ENCODE results near the gene CHAC1. TPM values are rescaled to one million over a fixed set of nuclear protein-coding genes. Genes with fewer than 3 reads are reported as not detected.

CHAC1 gene
- polyA plus RNA-seq, 2 of the 4 experiments (the other 2 are of a cell fraction): 4.9 to 22.2 TPM

DNA sequence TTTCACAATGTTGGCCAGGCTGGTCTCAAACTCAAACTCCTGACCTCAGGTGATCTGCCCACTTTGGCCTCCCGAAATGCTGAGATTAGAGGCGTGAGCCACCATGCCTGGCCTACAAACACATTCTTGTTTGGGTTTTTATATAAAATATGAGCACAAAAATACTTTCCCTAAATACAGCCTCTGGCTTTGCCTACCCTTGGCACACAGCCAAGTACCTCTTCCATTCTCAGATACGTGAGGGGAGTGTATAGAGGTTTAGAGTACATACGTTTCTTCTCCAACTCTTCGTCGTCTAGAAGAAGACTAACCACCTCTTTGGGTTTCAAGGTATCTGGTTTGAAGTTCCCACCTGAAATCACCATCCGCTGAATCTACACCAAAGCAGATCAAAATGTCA, 33.5 kb downstream of the CHAC1 start:
- ATAC-seq: no peak
- CTCF ChIA-PET: interaction anchor here (1.4 kb wide), 1 partner anchor 12 kb away, joined by 3 read pairs; no protein-coding TSS in a partner anchor

DNA sequence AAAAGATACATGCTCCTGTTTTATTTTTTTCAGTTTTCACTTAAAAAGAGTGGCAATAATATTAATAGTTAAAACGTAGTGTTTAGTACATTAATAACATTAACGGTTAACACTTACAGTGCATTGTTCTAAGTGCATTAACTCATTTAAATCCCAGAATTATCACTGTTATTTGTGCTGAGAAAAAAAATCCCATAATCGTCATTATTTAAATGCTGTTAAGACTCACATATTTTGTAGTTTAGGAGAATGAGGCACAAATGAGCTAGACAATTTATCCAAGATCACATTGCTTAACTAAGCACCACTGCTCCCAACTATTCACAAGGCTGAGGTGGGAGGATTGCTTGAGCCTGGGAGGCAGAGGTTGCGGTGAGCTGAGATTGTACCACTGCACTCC, 34.9 kb downstream of the CHAC1 start:
- 89% methylated on average over 4 of the region's 4 CpGs for WGBS (ENCODE audit: missing lambda C conversion rate)
- CTCF ChIA-PET: interaction anchor here (1.7 kb wide), 1 partner anchor 84 kb away, joined by 5 read pairs; no protein-coding TSS in a partner anchor
- no peak overlapping the region for H3K4me3 ChIP-seq
- H3K4me2 ChIP-seq: no peak overlapping the region
- H3K9me3 ChIP-seq: no peaks in the 10 kb centered on the region
- H3K4me1 ChIP-seq: no peaks in the 10 kb centered on the region
- no peak for DNase-seq (ENCODE audit: low read depth in 1 of 2, low spot score in 1 of 2)
- no peak for TF ChIP-seq ZFP36 (IDR thresholded peaks at IDR 0.05; ENCODE audit: borderline replicate concordance, partially characterized antibody)
- TF ChIP-seq MAFK (IDR thresholded peaks at IDR 0.05; ENCODE audit: partially characterized antibody): peak; percentile 52
- H3K27ac ChIP-seq: no peak overlapping the region
- POLR2A ChIA-PET: no interaction called here
- no peak for FAIRE-seq
- ATAC-seq: no peak

More for the DNA sequence above, 33.5 kb downstream of the CHAC1 start:
- DNase-seq (ENCODE audit: low read depth in 1 of 2, low spot score in 1 of 2): no peak
- Histone ChIP-seq H3K4me2 (no peak overlapping the region), H3K27ac (no peak overlapping the region), H3K4me3 (no peak overlapping the region), H3K4me1 (no peaks in the 10 kb centered on the region), H3K9me3 (no peaks in the 10 kb centered on the region)
- FAIRE-seq: no peak
- POLR2A ChIA-PET: no interaction called here
- 97% methylated on average over 7 of the region's 7 CpGs for WGBS (ENCODE audit: missing lambda C conversion rate)
- TF ChIP-seq JUN (IDR thresholded peaks at IDR 0.05) (no peak), RCOR1 (IDR thresholded peaks at IDR 0.05; ENCODE audit: low read depth, low read length) (no peak), TP53 (CRISPR knock-in tag; IDR thresholded peaks at IDR 0.05) (no peak), CBX2 (IDR thresholded peaks at IDR 0.05; ENCODE audit: borderline replicate concordance, low read depth) (no peak)
- TF ChIP-seq, protein P1, sequence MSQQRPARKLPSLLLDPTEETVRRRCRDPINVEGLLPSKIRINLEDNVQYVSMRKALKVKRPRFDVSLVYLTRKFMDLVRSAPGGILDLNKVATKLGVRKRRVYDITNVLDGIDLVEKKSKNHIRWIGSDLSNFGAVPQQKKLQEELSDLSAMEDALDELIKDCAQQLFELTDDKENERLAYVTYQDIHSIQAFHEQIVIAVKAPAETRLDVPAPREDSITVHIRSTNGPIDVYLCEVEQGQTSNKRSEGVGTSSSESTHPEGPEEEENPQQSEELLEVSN (IDR thresholded peaks at IDR 0.05; ENCODE audit: borderline replicate concordance, low read depth): no peak
- TF ChIP-seq, protein P2, sequence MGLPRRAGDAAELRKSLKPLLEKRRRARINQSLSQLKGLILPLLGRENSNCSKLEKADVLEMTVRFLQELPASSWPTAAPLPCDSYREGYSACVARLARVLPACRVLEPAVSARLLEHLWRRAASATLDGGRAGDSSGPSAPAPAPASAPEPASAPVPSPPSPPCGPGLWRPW (IDR thresholded peaks at IDR 0.05): no peak

DNA sequence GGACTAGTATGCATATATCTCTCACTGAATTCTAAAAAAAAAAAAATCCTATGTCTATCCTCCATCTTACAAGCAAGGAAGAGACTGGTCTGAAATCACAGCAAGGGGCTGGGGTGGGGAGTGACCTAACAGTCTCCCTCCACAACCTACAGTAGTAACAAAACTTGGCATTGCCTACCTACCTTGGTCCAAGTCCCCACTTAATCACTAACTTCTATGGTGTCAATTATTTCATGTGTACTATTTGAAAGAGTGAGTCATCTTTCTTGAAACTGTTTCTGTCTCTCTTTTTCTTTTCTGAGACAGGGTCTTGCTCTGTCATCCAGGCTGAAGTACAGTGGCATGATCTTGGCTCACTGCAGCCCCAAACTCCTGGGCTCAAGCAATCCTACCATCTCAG, 36.8 kb downstream of the CHAC1 start:
- TF ChIP-seq HOXB13 (CRISPR knock-in tag; IDR thresholded peaks at IDR 0.05; ENCODE audit: low read depth) (no peak), ZNF302 (CRISPR knock-in tag; IDR thresholded peaks at IDR 0.05) (no peak), KDM1A (IDR thresholded peaks at IDR 0.05; ENCODE audit: low read depth) (no peak), JUN (IDR thresholded peaks at IDR 0.05) (no peak), ZFP36 (IDR thresholded peaks at IDR 0.05; ENCODE audit: borderline replicate concordance, partially characterized antibody) (no peak), MAZ (IDR thresholded peaks at IDR 0.05; ENCODE audit: borderline replicate concordance, low read depth, low read length) (no peak), KDM5A (IDR thresholded peaks at IDR 0.05) (no peak)
- TF ChIP-seq, protein P3, sequence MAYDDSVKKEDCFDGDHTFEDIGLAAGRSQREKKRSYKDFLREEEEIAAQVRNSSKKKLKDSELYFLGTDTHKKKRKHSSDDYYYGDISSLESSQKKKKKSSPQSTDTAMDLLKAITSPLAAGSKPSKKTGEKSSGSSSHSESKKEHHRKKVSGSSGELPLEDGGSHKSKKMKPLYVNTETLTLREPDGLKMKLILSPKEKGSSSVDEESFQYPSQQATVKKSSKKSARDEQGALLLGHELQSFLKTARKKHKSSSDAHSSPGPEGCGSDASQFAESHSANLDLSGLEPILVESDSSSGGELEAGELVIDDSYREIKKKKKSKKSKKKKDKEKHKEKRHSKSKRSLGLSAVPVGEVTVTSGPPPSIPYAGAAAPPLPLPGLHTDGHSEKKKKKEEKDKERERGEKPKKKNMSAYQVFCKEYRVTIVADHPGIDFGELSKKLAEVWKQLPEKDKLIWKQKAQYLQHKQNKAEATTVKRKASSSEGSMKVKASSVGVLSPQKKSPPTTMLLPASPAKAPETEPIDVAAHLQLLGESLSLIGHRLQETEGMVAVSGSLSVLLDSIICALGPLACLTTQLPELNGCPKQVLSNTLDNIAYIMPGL (CRISPR knock-in tag; IDR thresholded peaks at IDR 0.05; ENCODE audit: borderline replicate concordance): no peak
- TF ChIP-seq, protein P4, sequence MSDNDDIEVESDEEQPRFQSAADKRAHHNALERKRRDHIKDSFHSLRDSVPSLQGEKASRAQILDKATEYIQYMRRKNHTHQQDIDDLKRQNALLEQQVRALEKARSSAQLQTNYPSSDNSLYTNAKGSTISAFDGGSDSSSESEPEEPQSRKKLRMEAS (IDR thresholded peaks at IDR 0.05): no peak
- Histone ChIP-seq H3K4me2 (no peak overlapping the region), H3K27ac (no peak overlapping the region), H3K4me3 (no peak overlapping the region), H3K4me1 (no peaks in the 10 kb centered on the region), H3K9me3 (no peaks in the 10 kb centered on the region)
- no peak for DNase-seq (ENCODE audit: low read depth in 1 of 2, low spot score in 1 of 2)
- ChIA-PET CTCF (interaction anchor here (0.9 kb wide), 1 partner anchor 19 kb away, joined by 3 read pairs; no protein-coding TSS in a partner anchor), POLR2A (no interaction called here)
- ATAC-seq: no peak
- no peak for FAIRE-seq

DNA sequence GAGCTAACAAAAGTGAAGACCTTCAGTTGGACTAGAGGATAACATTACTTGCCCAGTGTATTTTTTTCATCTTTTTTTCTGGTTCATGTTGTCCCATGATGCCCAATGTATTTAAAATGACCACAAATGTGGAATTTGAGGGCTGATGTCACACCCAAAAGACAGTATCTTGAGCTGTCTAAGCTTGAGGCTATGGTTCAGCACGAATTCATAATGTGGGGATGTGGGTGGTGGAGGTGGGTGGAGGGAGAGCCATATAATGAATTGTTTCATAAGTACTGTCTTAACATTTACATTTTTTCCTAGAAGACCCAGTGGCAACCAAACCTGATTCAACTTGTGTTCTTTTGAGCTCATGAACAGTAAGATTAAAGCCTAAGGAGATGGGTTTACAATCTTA, 37.5 kb downstream of the CHAC1 start:
- no peak overlapping the region for H3K4me3 ChIP-seq
- no peak for TF ChIP-seq EHF (CRISPR knock-in tag; IDR thresholded peaks at IDR 0.05)
- no peak for TF ChIP-seq EP300 (IDR thresholded peaks at IDR 0.05)
- TF ChIP-seq CEBPB (IDR thresholded peaks at IDR 0.05): no peak
- TF ChIP-seq PHF8 (IDR thresholded peaks at IDR 0.05; ENCODE audit: borderline replicate concordance, low read depth): no peak
- no peak for TF ChIP-seq NPAS2 (CRISPR knock-in tag; IDR thresholded peaks at IDR 0.05; ENCODE audit: borderline replicate concordance)
- DNase-seq (ENCODE audit: low read depth in 1 of 2, low spot score in 1 of 2): no peak
- no peaks in the 10 kb centered on the region for H3K9me3 ChIP-seq
- no peak overlapping the region for H3K27ac ChIP-seq
- FAIRE-seq: no peak
- no peaks in the 10 kb centered on the region for H3K4me1 ChIP-seq
- ChIA-PET CTCF (no interaction called here), POLR2A (no interaction called here)
- 0% methylated on average over 1 of the region's 1 CpG for WGBS (ENCODE audit: missing lambda C conversion rate)
- H3K4me2 ChIP-seq: no peak overlapping the region
- no peak for ATAC-seq
